HepG2 (cell line): ENCODE data around the gene GSX1. TPM values are rescaled to one million over a fixed set of nuclear protein-coding genes. Genes with fewer than 3 reads are reported as not detected.

Experiments
- ATAC-seq: fragments of 200-7000 bp; cut with Tn5 transposase; 3 replicates; pipeline ENCODE4 v1.9.1; 2020; ENCODE audit warnings: mild to moderate bottlenecking, moderate library complexity
- BruUV-seq: library from RNA; stranded (reverse); fragments of 400-500 nt; replicated peaks from 2 replicates; lab custom pipeline; 2021; lab: Mats Ljungman, UMichigan
- CTCF ChIA-PET: fragments of 300-600 bp; formaldehyde crosslinking; extraction: SDS; loops from one replicate; lab custom pipeline; 2021; ENCODE audit warnings: low total read pairs, inconsistent platforms, low intra/inter-chr PET ratio; lab: Yijun Ruan, JAX
- POLR2A ChIA-PET: fragments of 350-600 bp; sonication (Branson Sonifier 250); formaldehyde crosslinking; loops from one replicate; lab custom pipeline; 2020; ENCODE audit warnings: antibody characterized with exemption, inconsistent platforms; lab: Yijun Ruan, JAX
- DNase-seq: peaks from one replicate; pipeline ENCODE4 v3.0.0-alpha.2; 2015; ENCODE audit warnings: low spot score
- FAIRE-seq: peaks from 3 replicates; lab custom pipeline; 2011; peaks lifted over from hg19 to GRCh38; lab: Jason Lieb, UNC
- H2AFZ ChIP-seq: one replicate; pipeline ENCODE4 v1.6.1; 2011; ENCODE audit warnings: low read length, inconsistent platforms
- H3K27ac ChIP-seq: fragments of 300-600 bp; 3 replicates; pipeline ENCODE4 v1.8.0; 2011; ENCODE audit warnings: mixed run types, mild to moderate bottlenecking, mixed read lengths, low read length, inconsistent platforms; ENCODE audit not compliant: insufficient read depth; ENCODE audit errors: extremely low read length
- H3K27me3 ChIP-seq, 2 experiments: fragments of 200-600 bp in 1 of 2; 2 replicates in 1 of 2; 3 replicates in 1 of 2; pipeline versions ENCODE4 v1.6.0 to v1.8.0; 2011; ENCODE audit warnings: low read length in 2 of 2, mild to moderate bottlenecking in 2 of 2, moderate library complexity in 2 of 2, inconsistent platforms in 1 of 2; ENCODE audit not compliant: insufficient read depth in 2 of 2, control insufficient read depth in 1 of 2
- H3K36me3 ChIP-seq, 2 experiments: fragments of 200-600 bp in 1 of 2; replicated peaks in 1 of 2; 2 replicates in 1 of 2; 3 replicates in 1 of 2; pipeline versions ENCODE4 v1.5.1 to v1.8.0; 2011; ENCODE audit warnings: low read length in 2 of 2, inconsistent platforms in 1 of 2; ENCODE audit not compliant: insufficient read depth in 2 of 2, control insufficient read depth in 1 of 2
- H3K4me1 ChIP-seq: 2 replicates; pipeline ENCODE4 v1.5.1; 2012; ENCODE audit warnings: low read length, inconsistent platforms; ENCODE audit not compliant: insufficient read depth
- H3K4me2 ChIP-seq: 2 replicates; pipeline ENCODE4 v1.6.0; 2011; ENCODE audit warnings: low read depth, low read length, inconsistent platforms
- H3K4me3 ChIP-seq, 3 experiments: fragments of 200-600 bp in 1 of 3; sonication (generic), shearing (Covaris generic) in 1 of 3; replicated peaks in 1 of 3; 2 replicates each; pipeline ENCODE4 v1.5.1; 2011 to 2016; ENCODE audit warnings: low read length in 3 of 3, inconsistent platforms in 2 of 3, low read depth in 2 of 3, mild to moderate bottlenecking in 2 of 3, control low read depth in 1 of 3, mixed read lengths in 1 of 3; ENCODE audit not compliant: insufficient read depth in 1 of 3
- H3K79me2 ChIP-seq: one replicate; pipeline ENCODE4 v1.6.1; 2011; ENCODE audit warnings: low read length, inconsistent platforms; ENCODE audit not compliant: insufficient read depth
- H3K9ac ChIP-seq: 2 replicates; pipeline ENCODE4 v1.6.0; 2011; ENCODE audit warnings: mild to moderate bottlenecking, low read depth, low read length, inconsistent platforms; ENCODE audit not compliant: insufficient read depth
- H3K9me3 ChIP-seq: 2 replicates; pipeline ENCODE4 v1.5.1; 2012; ENCODE audit warnings: mild to moderate bottlenecking, low read length
- H4K20me1 ChIP-seq: 2 replicates; pipeline ENCODE4 v1.6.0; 2011; ENCODE audit warnings: inconsistent platforms, mild to moderate bottlenecking, low read length, moderate library complexity; ENCODE audit not compliant: insufficient read depth
- SMARCC2 ChIP-seq: fragments of 450-650 bp; IDR thresholded peaks from 2 replicates; pipeline ENCODE4 v1.6.1; 2017; ENCODE audit warnings: antibody characterized with exemption, mild to moderate bottlenecking
- WGBS: methylation state at CpG from one replicate; pipeline ENCODE4 v1.1.6; 2017; ENCODE audit warnings: low lambda C conversion rate; 5-methylcytosine and 5-hydroxymethylcytosine counted together
- in situ Hi-C: cut with HindIII; loops from 2 replicates; pipeline ENCODE4 v1.10.0; 2017; ENCODE audit warnings: low pct_unique_long_range_greater_than_20kb; ENCODE audit not compliant: extremely low pct_ligation_motif_present
- intact Hi-C: fragments of 100-400 bp; cut with micrococcal nuclease; formaldehyde crosslinking; loops from one replicate; pipeline ENCODE4 v1.10.0; 2022; ENCODE audit not compliant: unreplicated experiment
- polyA plus RNA-seq, 8 experiments: library from polyadenylated mRNA; depleted of rRNA in 3 of 8; stranded (reverse) in 7 of 8; unstranded in 1 of 8; fragments of >200 nt; fragmentation: Illumina TruSeq in 4 of 8; extraction: Trizol in 4 of 8; gene quantifications; 2 replicates each; pipeline versions ENCODE4 v1.2.1 to v1.2.3, GENCODE V29; 2011 to 2016; ENCODE audit warnings: low read depth in 4 of 8, missing spikeins in 1 of 8, mixed read lengths in 1 of 8; ENCODE audit not compliant: insufficient read depth in 1 of 8
- total RNA-seq, 5 experiments: library from RNA; depleted of rRNA; stranded (reverse); fragments of >200 nt; fragmentation: Illumina TruSeq; extraction: Trizol; gene quantifications; 2 replicates each; pipeline ENCODE4 v1.2.3, GENCODE V29; 2016; ENCODE audit warnings: low read depth in 1 of 5
- TF ChIP-seq, protein P1 (sequence below): sonication (generic); formaldehyde crosslinking; IDR thresholded peaks from 2 replicates; pipeline ENCODE4 v1.5.1; 2020; ENCODE audit warnings: mild to moderate bottlenecking, missing genetic modification reagents, moderate library complexity
- TF ChIP-seq, protein P2 (sequence below): sonication (generic); formaldehyde crosslinking; IDR thresholded peaks from 2 replicates; pipeline ENCODE4 v1.4.0; 2020; ENCODE audit warnings: missing genetic modification reagents

The GSX1 gene
- total and polyA plus RNA-seq, 2 of the 13 experiments (the other 11 are each of a cell fraction or from before 2014, with no cell fraction given) = not detected

DNA sequence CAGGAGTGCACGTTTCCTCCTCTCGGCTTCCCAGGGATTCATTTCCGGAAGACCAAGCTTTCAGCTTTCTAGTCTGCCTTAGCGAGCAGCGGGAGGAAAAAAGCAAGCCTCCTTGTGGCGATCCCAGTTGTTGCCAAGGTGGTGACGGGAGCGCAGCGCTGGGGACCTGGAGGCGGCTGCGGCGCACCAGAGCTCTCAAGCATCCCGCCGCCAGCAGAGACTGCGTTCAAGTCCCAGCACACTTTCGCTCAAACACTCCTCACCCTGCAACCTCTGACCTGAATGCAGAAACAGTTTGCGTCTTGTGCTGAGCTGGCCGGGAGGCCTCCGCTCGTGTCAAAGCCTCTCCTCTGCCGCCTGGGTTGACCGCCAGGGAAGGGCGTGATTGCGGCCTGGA lies 4.9 kb downstream of the GSX1 start:
- H3K27me3 ChIP-seq = peaks cover 4 to 53% of the 10 kb centered on the region in 2 experiments; a peak in 4 of 5 replicates
- no peak overlapping the region for H3K4me3 ChIP-seq
- DNase-seq = no peak
- ChIA-PET CTCF (no interaction called here), POLR2A (no interaction called here)
- no peak overlapping the region for H3K4me2 ChIP-seq
- H3K4me1 ChIP-seq = no peaks in the 10 kb centered on the region
- H2AFZ ChIP-seq = no peak overlapping the region
- in situ Hi-C loops = no loop called here
- no peaks in the 10 kb centered on the region for H4K20me1 ChIP-seq
- 24% methylated on average over 14 of the region's 24 CpGs for WGBS
- TF ChIP-seq, protein P1, sequence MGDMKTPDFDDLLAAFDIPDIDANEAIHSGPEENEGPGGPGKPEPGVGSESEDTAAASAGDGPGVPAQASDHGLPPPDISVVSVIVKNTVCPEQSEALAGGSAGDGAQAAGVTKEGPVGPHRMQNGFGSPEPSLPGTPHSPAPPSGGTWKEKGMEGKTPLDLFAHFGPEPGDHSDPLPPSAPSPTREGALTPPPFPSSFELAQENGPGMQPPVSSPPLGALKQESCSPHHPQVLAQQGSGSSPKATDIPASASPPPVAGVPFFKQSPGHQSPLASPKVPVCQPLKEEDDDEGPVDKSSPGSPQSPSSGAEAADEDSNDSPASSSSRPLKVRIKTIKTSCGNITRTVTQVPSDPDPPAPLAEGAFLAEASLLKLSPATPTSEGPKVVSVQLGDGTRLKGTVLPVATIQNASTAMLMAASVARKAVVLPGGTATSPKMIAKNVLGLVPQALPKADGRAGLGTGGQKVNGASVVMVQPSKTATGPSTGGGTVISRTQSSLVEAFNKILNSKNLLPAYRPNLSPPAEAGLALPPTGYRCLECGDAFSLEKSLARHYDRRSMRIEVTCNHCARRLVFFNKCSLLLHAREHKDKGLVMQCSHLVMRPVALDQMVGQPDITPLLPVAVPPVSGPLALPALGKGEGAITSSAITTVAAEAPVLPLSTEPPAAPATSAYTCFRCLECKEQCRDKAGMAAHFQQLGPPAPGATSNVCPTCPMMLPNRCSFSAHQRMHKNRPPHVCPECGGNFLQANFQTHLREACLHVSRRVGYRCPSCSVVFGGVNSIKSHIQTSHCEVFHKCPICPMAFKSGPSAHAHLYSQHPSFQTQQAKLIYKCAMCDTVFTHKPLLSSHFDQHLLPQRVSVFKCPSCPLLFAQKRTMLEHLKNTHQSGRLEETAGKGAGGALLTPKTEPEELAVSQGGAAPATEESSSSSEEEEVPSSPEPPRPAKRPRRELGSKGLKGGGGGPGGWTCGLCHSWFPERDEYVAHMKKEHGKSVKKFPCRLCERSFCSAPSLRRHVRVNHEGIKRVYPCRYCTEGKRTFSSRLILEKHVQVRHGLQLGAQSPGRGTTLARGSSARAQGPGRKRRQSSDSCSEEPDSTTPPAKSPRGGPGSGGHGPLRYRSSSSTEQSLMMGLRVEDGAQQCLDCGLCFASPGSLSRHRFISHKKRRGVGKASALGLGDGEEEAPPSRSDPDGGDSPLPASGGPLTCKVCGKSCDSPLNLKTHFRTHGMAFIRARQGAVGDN (CRISPR knock-in tag) = 0 out of 2 replicates have a peak, but pooled peaks have one; percentile 14
- TF ChIP-seq, protein P2, sequence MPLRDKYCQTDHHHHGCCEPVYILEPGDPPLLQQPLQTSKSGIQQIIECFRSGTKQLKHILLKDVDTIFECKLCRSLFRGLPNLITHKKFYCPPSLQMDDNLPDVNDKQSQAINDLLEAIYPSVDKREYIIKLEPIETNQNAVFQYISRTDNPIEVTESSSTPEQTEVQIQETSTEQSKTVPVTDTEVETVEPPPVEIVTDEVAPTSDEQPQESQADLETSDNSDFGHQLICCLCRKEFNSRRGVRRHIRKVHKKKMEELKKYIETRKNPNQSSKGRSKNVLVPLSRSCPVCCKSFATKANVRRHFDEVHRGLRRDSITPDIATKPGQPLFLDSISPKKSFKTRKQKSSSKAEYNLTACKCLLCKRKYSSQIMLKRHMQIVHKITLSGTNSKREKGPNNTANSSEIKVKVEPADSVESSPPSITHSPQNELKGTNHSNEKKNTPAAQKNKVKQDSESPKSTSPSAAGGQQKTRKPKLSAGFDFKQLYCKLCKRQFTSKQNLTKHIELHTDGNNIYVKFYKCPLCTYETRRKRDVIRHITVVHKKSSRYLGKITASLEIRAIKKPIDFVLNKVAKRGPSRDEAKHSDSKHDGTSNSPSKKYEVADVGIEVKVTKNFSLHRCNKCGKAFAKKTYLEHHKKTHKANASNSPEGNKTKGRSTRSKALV (CRISPR knock-in tag) = peak; percentile 64
- no peak for TF ChIP-seq SMARCC2
- BruUV-seq = no TSS peak
- no peak overlapping the region for H3K27ac ChIP-seq
- intact Hi-C loops = no loop called here
- ATAC-seq = peak; percentile 61
- H3K9me3 ChIP-seq = no peaks in the 10 kb centered on the region
- FAIRE-seq = no peak
- H3K9ac ChIP-seq = no peak overlapping the region
- no peaks in the 10 kb centered on the region for H3K36me3 ChIP-seq
- H3K79me2 ChIP-seq = no peaks in the 10 kb centered on the region
